IPS-15b (cell line): ENCODE measurements around the gene RAB37.

Experiments used
- H3K27me3 ChIP-seq: one replicate; pipeline ENCODE4 v1.6.1; 2013; ENCODE audit warnings: low read length; ENCODE audit not compliant: control insufficient read depth, insufficient read depth
- H3K36me3 ChIP-seq: one replicate; pipeline ENCODE4 v1.6.1; 2013; ENCODE audit warnings: low read length; ENCODE audit not compliant: control insufficient read depth, insufficient read depth
- H3K4me1 ChIP-seq: one replicate; pipeline ENCODE4 v1.6.1; 2013; ENCODE audit warnings: mild to moderate bottlenecking, low read length; ENCODE audit not compliant: control insufficient read depth, insufficient read depth
- H3K4me3 ChIP-seq: one replicate; pipeline ENCODE4 v1.5.1; 2013; ENCODE audit warnings: low read depth, low read length
- H3K9ac ChIP-seq: one replicate; pipeline ENCODE4 v1.6.1; 2013; ENCODE audit warnings: low read depth, mild to moderate bottlenecking, low read length
- H3K9me3 ChIP-seq: one replicate; pipeline ENCODE4 v1.6.1; 2013; ENCODE audit warnings: mild to moderate bottlenecking, low read length; ENCODE audit not compliant: control insufficient read depth, insufficient read depth

RAB37 gene

GRCh38 chr17:74790161-74791058 lies 53.4 kb downstream of the RAB37 start:
- Histone ChIP-seq H3K9me3 (no peaks in the 10 kb centered on the region), H3K4me3 (no peak overlapping the region), H3K9ac (no peak overlapping the region), H3K4me1 (no peaks in the 10 kb centered on the region), H3K36me3 (peaks cover 29% of the 10 kb centered on the region), H3K27me3 (no peaks in the 10 kb centered on the region)

DNA sequence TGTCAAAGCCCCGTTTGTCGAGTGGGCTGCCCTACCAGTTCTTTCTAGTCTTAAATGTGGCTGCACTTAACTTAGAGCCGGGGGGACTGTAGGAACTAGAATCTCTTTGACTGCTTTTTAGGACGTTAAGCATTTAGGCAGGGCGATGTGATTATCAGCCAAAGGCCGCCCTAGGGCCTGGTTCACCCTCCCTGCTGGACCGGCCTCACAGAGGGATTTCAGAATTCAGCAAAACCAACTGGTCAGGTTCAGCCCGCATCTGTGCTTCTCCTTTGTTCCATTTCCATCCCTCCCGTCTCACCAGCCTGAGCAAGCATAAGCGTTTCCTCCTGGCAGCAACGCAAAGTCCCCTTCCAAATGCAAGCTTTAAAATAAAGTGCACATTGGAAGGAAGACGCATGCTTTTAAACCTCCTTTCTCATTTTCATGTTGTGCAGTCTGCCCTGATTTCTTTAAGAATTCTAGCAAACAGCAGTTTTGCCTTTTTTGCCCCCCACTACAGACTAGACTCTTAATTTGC lies 55.6 kb downstream of the RAB37 start:
- Histone ChIP-seq H3K4me3 (no peak overlapping the region), H3K4me1 (no peaks in the 10 kb centered on the region), H3K9ac (no peak overlapping the region), H3K36me3 (peaks cover 40% of the 10 kb centered on the region), H3K9me3 (no peaks in the 10 kb centered on the region), H3K27me3 (no peaks in the 10 kb centered on the region)

GRCh38 chr17:74795327-74796020 lies 58.4 kb downstream of the RAB37 start:
- no peaks in the 10 kb centered on the region for H3K4me1 ChIP-seq
- no peak overlapping the region for H3K9ac ChIP-seq
- peaks cover 41% of the 10 kb centered on the region for H3K36me3 ChIP-seq
- H3K27me3 ChIP-seq, result no peaks in the 10 kb centered on the region
- no peak overlapping the region for H3K4me3 ChIP-seq
- no peaks in the 10 kb centered on the region for H3K9me3 ChIP-seq

- H3K36me3 ChIP-seq, result peaks cover 45% of the 10 kb centered on the region
Observed at GRCh38 chr17:74796211-74796610, 59.2 kb downstream of the RAB37 start.

GRCh38 chr17:74796866-74797265 lies 59.8 kb downstream of the RAB37 start:
- Histone ChIP-seq H3K9ac (no peak overlapping the region), H3K4me3 (no peak overlapping the region), H3K4me1 (no peaks in the 10 kb centered on the region), H3K9me3 (no peaks in the 10 kb centered on the region), H3K27me3 (no peaks in the 10 kb centered on the region), H3K36me3 (peaks cover 43% of the 10 kb centered on the region)

More at GRCh38 chr17:74796211-74796610, 59.2 kb downstream of the RAB37 start:
- no peak overlapping the region for H3K4me3 ChIP-seq
- H3K4me1 ChIP-seq, result no peaks in the 10 kb centered on the region
- H3K9me3 ChIP-seq, result no peaks in the 10 kb centered on the region
- H3K27me3 ChIP-seq, result no peaks in the 10 kb centered on the region
- H3K9ac ChIP-seq, result no peak overlapping the region
